PC-3 (cell line): ENCODE results near the gene SYS1. TPM values are rescaled to one million over a fixed set of nuclear protein-coding genes. Genes with fewer than 3 reads are reported as not detected.

Experiments
- ATAC-seq: fragments of 200-7000 bp; cut with Tn5 transposase; 2 replicates; pipeline ENCODE4 v1.9.1; 2020; ENCODE audit warnings: mild to moderate bottlenecking, moderate library complexity
- BruUV-seq: library from RNA; stranded (reverse); fragments of 400-500 nt; replicated peaks from 2 replicates; lab custom pipeline; 2021; lab: Mats Ljungman, UMichigan
- CTCF ChIA-PET: fragments of 300-600 bp; sonication (Branson Sonifier 250); formaldehyde crosslinking; loops from one replicate; lab custom pipeline; 2022; ENCODE audit warnings: antibody characterized with exemption; lab: Charles Lee
- POLR2A ChIA-PET: fragments of 300-600 bp; sonication (Branson Sonifier 250); formaldehyde crosslinking; loops from one replicate; lab custom pipeline; 2022; ENCODE audit warnings: antibody characterized with exemption; ENCODE audit not compliant: unreplicated experiment; lab: Charles Lee
- DNase-seq: peaks from one replicate; pipeline ENCODE4 v3.0.0-alpha.2; 2015
- H2AFZ ChIP-seq: fragments of 300-600 bp; sonication (generic); 2 replicates; pipeline ENCODE4 v1.6.0; 2016; ENCODE audit warnings: antibody characterized with exemption, low read length
- H3F3A ChIP-seq: fragments of 300-600 bp; sonication (generic); one replicate; pipeline ENCODE4 v1.6.0; 2017; ENCODE audit warnings: antibody characterized with exemption, low read length, control low read depth, mild to moderate bottlenecking; ENCODE audit not compliant: unreplicated experiment
- H3K27ac ChIP-seq: fragments of 300-600 bp; sonication (generic); 2 replicates; pipeline ENCODE4 v1.5.1; 2016; ENCODE audit warnings: mild to moderate bottlenecking, low read length
- H3K27me3 ChIP-seq: fragments of 300-600 bp; sonication (generic); 2 replicates; pipeline ENCODE4 v1.6.1; 2016; ENCODE audit warnings: low read length, mixed read lengths
- H3K36me3 ChIP-seq: fragments of 300-600 bp; sonication (generic); 2 replicates; pipeline ENCODE4 v1.6.1; 2016; ENCODE audit warnings: low read depth, mixed run types, low read length, mixed read lengths
- H3K4me1 ChIP-seq: fragments of 300-600 bp; sonication (generic); 2 replicates; pipeline ENCODE4 v1.5.1; 2016; ENCODE audit warnings: low read length; ENCODE audit not compliant: insufficient read depth
- H3K4me2 ChIP-seq: fragments of 300-600 bp; sonication (generic); 2 replicates; pipeline ENCODE4 v1.6.0; 2016; ENCODE audit warnings: low read length
- H3K4me3 ChIP-seq: fragments of 300-600 bp; sonication (generic); 2 replicates; pipeline ENCODE4 v1.5.1; 2016; ENCODE audit warnings: mild to moderate bottlenecking, low read length, mixed read lengths
- H3K79me2 ChIP-seq: fragments of 300-600 bp; sonication (generic); 2 replicates; pipeline ENCODE4 v1.6.1; 2017; ENCODE audit warnings: low read length, mixed read lengths
- H3K9ac ChIP-seq: fragments of 300-600 bp; sonication (generic); 2 replicates; pipeline ENCODE4 v1.6.0; 2016; ENCODE audit warnings: mild to moderate bottlenecking, low read length
- H3K9me2 ChIP-seq: fragments of 300-600 bp; sonication (generic); replicated peaks from 2 replicates; pipeline ENCODE4 v1.6.1; 2016; ENCODE audit warnings: mixed run types, low read length, mixed read lengths
- H3K9me3 ChIP-seq: fragments of 300-600 bp; sonication (generic); 2 replicates; pipeline ENCODE4 v1.6.1; 2016; ENCODE audit warnings: low read length, mixed read lengths
- H4K20me1 ChIP-seq: fragments of 300-600 bp; sonication (generic); 2 replicates; pipeline ENCODE4 v1.6.1; 2016; ENCODE audit warnings: low read length, mixed read lengths
- CTCF ChIP-seq: fragments of 300-600 bp; sonication (generic); conservative IDR thresholded peaks from 2 replicates; pipeline ENCODE4 v1.5.1; 2017; ENCODE audit warnings: antibody characterized with exemption, low read depth, mild to moderate bottlenecking, low read length
- EZH2 ChIP-seq: fragments of 300-600 bp; sonication (generic); IDR thresholded peaks from one replicate; pipeline ENCODE4 v1.6.1; 2017; ENCODE audit warnings: antibody characterized with exemption, mild to moderate bottlenecking, low read length; ENCODE audit not compliant: unreplicated experiment
- EZH2phosphoT487 ChIP-seq: fragments of 300-600 bp; sonication (generic); IDR thresholded peaks from 2 replicates; pipeline ENCODE4 v1.6.1; 2018; ENCODE audit warnings: mild to moderate bottlenecking, antibody characterized with exemption, low read length, borderline replicate concordance
- intact Hi-C: fragments of 100-400 bp; cut with micrococcal nuclease; formaldehyde crosslinking; loops from 2 replicates; pipeline ENCODE4 v1.9.0; 2023
- total RNA-seq: library from RNA; depleted of rRNA; stranded (reverse); fragments of >200 nt; gene quantifications from 2 replicates; pipeline ENCODE4 v1.2.3, GENCODE V29; 2014

Gene SYS1
- total RNA-seq, 1 experiment from 2014 or later, result 45.2 TPM

GRCh38 chr20:45359069-45359405, 3.9 kb upstream of the SYS1 start:
- POLR2A ChIA-PET, result no interaction called here
- H3F3A ChIP-seq, result no peaks in the 10 kb centered on the region
- ATAC-seq, result no peak
- peaks cover 8% of the 10 kb centered on the region for H3K79me2 ChIP-seq
- H3K9ac ChIP-seq, result no peak overlapping the region
- CTCF ChIA-PET, result interaction anchor here (0.8 to 1.3 kb wide), 2 partner anchors 61 to 78 kb away, joined by 3 to 5 read pairs; no protein-coding TSS in a partner anchor
- 0 out of 2 replicates have a peak overlapping the region, but pooled peaks have one; percentile 53 for H3K27ac ChIP-seq
- no peaks in the 10 kb centered on the region for H3K9me3 ChIP-seq
- H2AFZ ChIP-seq, result no peak overlapping the region
- no TSS peak for BruUV-seq
- no peaks in the 10 kb centered on the region for H4K20me1 ChIP-seq
- no peak overlapping the region for H3K4me3 ChIP-seq
- H3K4me2 ChIP-seq, result no peak overlapping the region
- H3K4me1 ChIP-seq, result peaks cover 44% of the 10 kb centered on the region
- H3K9me2 ChIP-seq, result no peaks in the 10 kb centered on the region
- no peaks in the 10 kb centered on the region for H3K27me3 ChIP-seq
- intact Hi-C loops, result no loop called here
- no peak for TF ChIP-seq CTCF
- no peak for DNase-seq
- no peaks in the 10 kb centered on the region for H3K36me3 ChIP-seq

- ChIA-PET POLR2A (no interaction called here), CTCF (interaction anchor here (0.8 to 1.3 kb wide), 2 partner anchors 60 to 78 kb away, joined by 3 to 5 read pairs; no protein-coding TSS in a partner anchor)
- TF ChIP-seq CTCF (no peak), EZH2phosphoT487 (no peak), EZH2 (no peak)
- intact Hi-C loops, result loop anchor here (5.0 kb wide), 1 partner anchor 418 kb away; no protein-coding TSS in a partner anchor
- no peaks in the 10 kb centered on the region for H3F3A ChIP-seq
- H3K9ac ChIP-seq, result no peak overlapping the region
- H3K27ac ChIP-seq, result peak overlapping the region; percentile 53
- peaks cover 12% of the 10 kb centered on the region for H3K79me2 ChIP-seq
- peak overlapping the region; percentile 10 for H3K4me2 ChIP-seq
- DNase-seq, result no peak
- H2AFZ ChIP-seq, result no peak overlapping the region
- no peaks in the 10 kb centered on the region for H3K9me2 ChIP-seq
- no peak for ATAC-seq
- H3K27me3 ChIP-seq, result no peaks in the 10 kb centered on the region
- no peaks in the 10 kb centered on the region for H3K36me3 ChIP-seq
- H3K4me1 ChIP-seq, result peaks cover 44% of the 10 kb centered on the region
- H4K20me1 ChIP-seq, result no peaks in the 10 kb centered on the region
- H3K4me3 ChIP-seq, result no peak overlapping the region
- H3K9me3 ChIP-seq, result no peaks in the 10 kb centered on the region
- no TSS peak for BruUV-seq
Observed at GRCh38 chr20:45359406-45360148, 3.4 kb upstream of the SYS1 start.

GRCh38 chr20:45361793-45362192, 1.2 kb upstream of the SYS1 start:
- POLR2A ChIA-PET, result interaction anchor here (0.6 kb wide), 1 partner anchor 16 kb away, joined by 3 read pairs; no protein-coding TSS in a partner anchor

More at GRCh38 chr20:45361793-45362192, 1.2 kb upstream of the SYS1 start:
- no peaks in the 10 kb centered on the region for H3K9me2 ChIP-seq
- H3F3A ChIP-seq, result no peaks in the 10 kb centered on the region
- no peaks in the 10 kb centered on the region for H4K20me1 ChIP-seq
- H3K36me3 ChIP-seq, result peaks cover 10% of the 10 kb centered on the region; the same call in 1 of the 2 replicates
- no peak for ATAC-seq
- H3K79me2 ChIP-seq, result peaks cover 27% of the 10 kb centered on the region
- no peak overlapping the region for H3K4me2 ChIP-seq
- TF ChIP-seq EZH2 (no peak), EZH2phosphoT487 (no peak)
- no peak overlapping the region for H3K27ac ChIP-seq
- H3K4me1 ChIP-seq, result peaks cover 33% of the 10 kb centered on the region
- CTCF ChIA-PET, result interaction anchor here (1.1 to 2.6 kb wide), 4 partner anchors 9 to 83 kb away, joined by 3 to 18 read pairs (median 9); no protein-coding TSS in a partner anchor
- H2AFZ ChIP-seq, result no peak overlapping the region
- DNase-seq, result no peak
- H3K27me3 ChIP-seq, result no peaks in the 10 kb centered on the region
- BruUV-seq, result no TSS peak
- intact Hi-C loops, result loop anchor here (2.0 to 5.0 kb wide), 3 partner anchors 25 to 416 kb away; no protein-coding TSS in a partner anchor
- H3K9me3 ChIP-seq, result no peaks in the 10 kb centered on the region
- no peak overlapping the region for H3K9ac ChIP-seq
- no peak overlapping the region for H3K4me3 ChIP-seq
